GM21381 (cell line): ENCODE results near the gene C12orf43.

Source experiments
- ATAC-seq: cut with Tn5 transposase; IDR thresholded peaks from one replicate; pipeline ENCODE4 v1.9.1; 2021; ENCODE audit warnings: mild to moderate bottlenecking, moderate library complexity; ENCODE audit not compliant: unreplicated experiment

C12orf43 gene

GRCh38 chr12:120979220-120979861, 36.9 kb downstream of the C12orf43 start:
- no peak for ATAC-seq

- no peak for ATAC-seq
Measured at GRCh38 chr12:120978296-120979219, 37.7 kb downstream of the C12orf43 start, which contains the start of gene HNF1A. HNF1A (plus strand) TSS chr12:120978543; CDS start chr12:120978769, 226 bp downstream.

- no peak for ATAC-seq
Measured at GRCh38 chr12:120977531-120978295, 38.6 kb downstream of the C12orf43 start.

GRCh38 chr12:120972870-120973543, 43.3 kb downstream of the C12orf43 start:
- ATAC-seq: no peak

- ATAC-seq: no peak
Measured at GRCh38 chr12:120971299-120972180, 44.7 kb downstream of the C12orf43 start.

- no peak for ATAC-seq
Measured at GRCh38 chr12:120970310-120970709, 46.0 kb downstream of the C12orf43 start.

GRCh38 chr12:120965534-120966091, 50.7 kb downstream of the C12orf43 start:
- ATAC-seq: no peak

- ATAC-seq: no peak
Measured at GRCh38 chr12:120964298-120964697, 52.0 kb downstream of the C12orf43 start.

GRCh38 chr12:120962532-120963020, 53.7 kb downstream of the C12orf43 start:
- ATAC-seq: no peak

- ATAC-seq: no peak
Measured at GRCh38 chr12:120961604-120962531, 54.4 kb downstream of the C12orf43 start.

GRCh38 chr12:120960657-120961056, 55.6 kb downstream of the C12orf43 start:
- ATAC-seq: no peak

- no peak for ATAC-seq
Measured at GRCh38 chr12:120959111-120959878, 57.0 kb downstream of the C12orf43 start.

GRCh38 chr12:120956579-120957300, 59.5 kb downstream of the C12orf43 start:
- ATAC-seq: no peak

GRCh38 chr12:120955232-120955631, 61.1 kb downstream of the C12orf43 start:
- no peak for ATAC-seq

- no peak for ATAC-seq
Measured at GRCh38 chr12:120950807-120951206, 65.5 kb downstream of the C12orf43 start.
